RPMI7951 (cell line): ENCODE data around the gene UNCX. TPM values are rescaled to one million over a fixed set of nuclear protein-coding genes. Genes with fewer than 3 reads are reported as not detected.
A peak's percentile ranks its signal among the peaks of the same experiment; 100 is the strongest.

Experiments used
- DNase-seq: peaks from one replicate; pipeline ENCODE4 v3.0.0-alpha.2; 2012; ENCODE audit warnings: low read depth
- total RNA-seq: library from RNA; depleted of rRNA; stranded (reverse); fragments of >200 nt; shearing (Covaris generic); gene quantifications from 2 replicates; pipeline ENCODE4 v1.2.3, GENCODE V29; 2014

UNCX gene
- total RNA-seq, 1 experiment from 2014 or later, result not detected

GRCh38 chr7:1242606-1243289 is 10.1 kb downstream of the UNCX start:
- no peak for DNase-seq

GRCh38 chr7:1243290-1243963 is 10.8 kb downstream of the UNCX start:
- no peak for DNase-seq

DNA sequence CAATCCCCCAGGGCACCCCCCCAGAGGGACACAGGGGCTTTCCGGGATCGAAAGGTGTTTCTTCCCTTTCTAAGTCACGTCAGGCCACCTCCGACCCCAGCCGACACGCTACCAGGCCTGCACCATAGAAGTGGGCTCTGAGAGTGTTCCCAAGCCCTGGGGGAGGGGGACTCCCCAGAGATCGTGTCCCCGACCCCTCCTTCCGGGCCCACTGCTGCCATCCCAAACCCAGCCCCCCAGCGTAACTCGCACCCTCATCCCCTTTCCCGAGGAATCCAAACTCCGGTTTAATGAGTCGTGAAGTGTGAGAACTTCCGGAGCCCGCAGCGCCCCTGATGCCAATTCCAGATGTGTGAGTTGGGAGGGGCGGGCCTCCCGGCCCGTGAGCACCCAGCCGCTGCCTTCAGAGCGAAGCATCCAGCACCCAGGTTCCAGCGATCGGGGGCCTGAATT is 11.3 kb downstream of the UNCX start:
- no peak for DNase-seq

GRCh38 chr7:1244700-1245523 is 12.2 kb downstream of the UNCX start:
- DNase-seq, result no peak

DNA sequence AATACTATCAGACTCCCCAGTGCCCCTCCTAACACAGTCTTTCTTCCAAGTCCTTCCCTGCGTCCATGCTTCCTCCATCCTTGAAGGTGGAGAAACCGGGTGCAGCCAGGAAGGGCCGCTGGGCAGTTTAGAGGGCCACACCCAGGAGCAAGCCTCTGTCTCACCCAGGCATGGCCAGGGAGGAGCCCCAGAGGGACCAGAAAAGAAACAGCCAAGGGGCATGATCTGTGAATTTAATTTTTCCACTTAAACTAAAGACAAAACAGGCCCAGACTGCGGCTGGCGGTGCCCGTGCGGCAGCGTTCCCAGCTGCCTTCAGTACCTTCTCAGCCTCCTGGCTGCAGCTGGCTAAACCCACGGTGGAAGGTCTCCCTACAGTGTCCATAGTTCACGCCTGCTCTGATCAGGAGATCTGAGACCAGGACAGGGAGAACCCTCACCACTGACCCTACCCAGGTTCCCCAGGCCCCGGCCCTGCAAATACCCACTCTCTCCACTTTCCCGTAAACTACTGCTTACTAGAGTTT is 12.9 kb downstream of the UNCX start:
- no peak for DNase-seq

DNA sequence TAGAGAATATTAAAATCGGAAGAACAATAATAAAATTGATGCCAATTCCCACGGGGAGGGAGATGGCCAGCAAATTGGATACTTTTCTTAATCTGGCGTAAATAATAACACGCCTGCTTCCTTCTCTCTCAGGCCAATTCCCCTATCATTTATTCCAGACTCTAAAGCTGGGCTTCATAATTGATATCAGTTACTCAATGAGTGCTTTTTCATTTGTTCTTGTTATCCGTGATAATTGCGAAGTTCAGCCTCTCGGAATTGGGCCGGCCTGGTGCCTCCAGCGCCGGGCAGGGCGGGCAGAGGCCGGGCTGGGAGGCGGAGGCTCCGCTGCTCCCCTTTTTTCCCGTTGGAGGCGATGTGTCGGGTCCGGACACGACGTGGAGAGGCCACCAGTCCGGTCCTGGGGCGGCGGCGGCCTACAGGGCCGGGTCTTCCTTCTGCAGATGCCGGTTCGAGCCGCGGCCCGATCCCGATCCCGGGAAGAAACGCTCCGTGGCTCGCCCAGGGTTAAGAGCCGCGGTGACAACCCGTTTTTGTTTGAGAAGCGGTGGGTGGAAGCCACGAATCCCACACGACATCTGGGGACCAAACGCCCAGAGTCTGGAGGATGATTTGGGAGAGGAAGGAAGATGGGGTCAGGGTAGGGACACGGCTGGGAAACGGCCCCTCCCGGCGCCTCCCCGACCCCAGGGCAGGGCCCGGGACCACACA is 13.6 kb downstream of the UNCX start:
- DNase-seq, result no peak

DNA sequence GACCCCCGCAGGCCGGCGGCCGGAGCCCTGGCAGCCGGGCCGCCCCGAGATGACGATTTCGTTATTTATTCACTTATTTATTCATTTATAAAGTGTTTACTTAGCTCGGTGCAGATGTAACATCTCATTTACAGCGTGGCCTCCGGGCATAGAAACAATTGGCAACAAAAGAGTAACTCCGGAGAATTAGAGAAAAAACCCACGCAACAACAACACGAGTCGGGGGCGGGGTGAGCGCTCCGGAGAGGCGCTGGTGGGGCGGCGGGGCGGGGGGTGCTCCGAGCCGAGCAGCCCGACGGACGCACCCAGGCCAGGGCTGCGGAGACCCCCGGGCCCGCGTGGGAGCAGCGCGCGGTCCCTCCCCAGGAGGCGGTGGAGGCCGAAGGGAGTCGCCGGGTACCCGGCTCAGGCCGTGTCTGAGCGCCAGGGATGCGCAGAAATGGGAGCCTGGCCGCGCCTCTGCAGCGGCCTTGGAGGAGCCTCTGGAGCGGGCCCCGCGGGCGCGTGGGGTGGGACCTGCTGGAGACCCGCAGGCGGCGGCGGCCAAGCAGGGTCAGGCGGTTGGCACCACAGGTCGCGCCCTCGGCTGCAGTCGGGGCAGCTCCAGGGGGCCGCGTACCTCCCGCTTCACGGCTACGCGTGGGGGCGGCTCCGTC is 14.3 kb downstream of the UNCX start:
- DNase-seq, result no peak

- peak; percentile 17 for DNase-seq
Measured at GRCh38 chr7:1247527-1248041, 14.9 kb downstream of the UNCX start.

DNA sequence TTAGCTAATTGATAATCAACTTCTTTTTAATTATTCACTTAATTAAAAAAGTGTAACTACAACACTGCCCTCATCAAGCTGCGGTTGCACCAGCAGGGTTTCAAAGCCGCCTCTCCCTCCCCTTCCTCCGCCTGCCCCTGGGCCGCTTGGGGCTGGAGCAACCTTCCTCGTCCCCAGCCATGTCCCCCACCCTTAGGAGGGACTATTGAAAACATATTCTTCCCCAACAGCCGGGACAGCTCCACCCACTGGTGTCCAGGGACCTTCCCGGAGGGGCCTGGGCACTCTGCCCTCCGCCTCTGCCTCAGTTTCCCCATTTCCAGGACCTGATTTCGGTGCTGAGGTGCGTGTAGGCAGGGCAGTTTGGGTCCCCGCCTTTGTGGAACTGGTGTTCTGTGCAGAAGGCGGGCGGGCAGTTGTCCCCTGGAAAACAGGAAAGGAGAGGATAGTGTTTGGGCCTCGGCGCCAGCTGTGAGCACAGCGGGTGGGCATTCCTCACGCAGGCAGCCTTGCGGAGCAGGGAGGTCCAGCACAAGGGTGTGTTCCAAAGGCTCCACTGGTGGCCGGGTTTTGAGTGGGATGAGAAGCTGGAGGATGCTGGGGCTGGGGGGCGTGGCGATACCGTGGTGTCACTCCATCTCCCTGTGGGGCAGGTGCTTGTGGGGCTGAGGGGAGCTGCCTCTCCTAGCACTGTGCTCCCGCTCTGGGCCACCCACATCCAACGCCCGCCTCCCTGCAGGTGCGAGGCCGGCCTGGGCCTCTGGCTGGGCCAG is 15.7 kb downstream of the UNCX start:
- no peak for DNase-seq

GRCh38 chr7:1248916-1249581 is 16.4 kb downstream of the UNCX start:
- DNase-seq, result no peak

DNA sequence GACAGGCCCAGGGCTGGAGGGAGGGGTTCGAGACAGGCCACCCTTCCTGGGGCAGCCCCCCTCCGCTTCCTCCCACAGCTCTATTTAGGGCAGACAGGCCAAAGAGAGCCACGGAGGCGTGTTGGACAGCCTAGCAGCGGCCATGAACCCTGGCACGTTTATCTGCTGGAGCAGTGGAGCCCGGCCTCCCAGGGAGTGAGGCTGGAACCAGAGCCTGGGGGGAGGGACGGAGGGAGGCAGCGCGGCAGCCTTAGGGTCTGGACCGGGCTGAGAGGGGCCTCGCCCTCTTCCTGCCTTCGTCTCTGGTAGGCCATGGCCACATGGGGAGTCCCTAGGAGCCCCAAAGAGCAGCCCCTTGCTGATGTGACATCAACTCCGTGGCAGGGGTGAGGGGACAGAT is 17.1 kb downstream of the UNCX start:
- no peak for DNase-seq

GRCh38 chr7:1250901-1251300 is 18.2 kb downstream of the UNCX start:
- DNase-seq, result no peak

DNA sequence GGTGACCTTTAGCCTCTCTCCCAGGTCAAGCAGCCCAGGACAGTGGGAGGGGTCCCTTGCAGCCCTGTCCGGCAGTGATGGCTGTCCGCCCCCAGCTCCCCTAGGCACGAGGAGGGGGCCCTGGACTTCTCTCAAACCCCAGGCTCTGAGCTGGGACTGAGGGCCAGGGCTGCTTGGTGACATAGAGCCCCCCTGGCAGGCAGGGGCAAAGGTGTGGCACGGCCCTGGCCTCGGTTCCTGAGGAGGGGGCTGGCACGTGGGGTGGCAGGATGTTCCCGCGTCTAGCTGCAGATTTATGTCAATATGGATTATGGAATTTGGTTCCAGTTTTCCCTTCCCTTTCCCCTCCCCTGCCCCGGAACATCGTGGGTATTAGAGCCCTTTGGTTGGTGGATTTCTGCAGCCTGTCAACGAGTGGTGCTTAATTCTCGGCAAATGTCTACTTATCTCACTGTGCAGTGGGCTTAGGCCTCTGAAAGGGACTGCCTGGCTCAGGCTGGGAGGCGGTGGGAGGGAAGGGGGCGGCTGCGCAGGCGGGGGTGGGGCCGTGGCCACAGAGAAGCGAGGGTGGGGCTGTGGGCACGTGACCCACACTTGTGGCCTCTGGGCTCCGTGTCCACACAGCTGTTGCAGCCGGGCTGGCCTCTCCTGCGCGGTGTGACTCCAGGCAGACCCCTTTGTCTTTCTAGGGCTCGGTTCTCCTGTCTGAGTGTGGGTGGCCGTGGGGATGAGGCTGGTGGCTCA is 19.3 kb downstream of the UNCX start:
- DNase-seq, result no peak

DNA sequence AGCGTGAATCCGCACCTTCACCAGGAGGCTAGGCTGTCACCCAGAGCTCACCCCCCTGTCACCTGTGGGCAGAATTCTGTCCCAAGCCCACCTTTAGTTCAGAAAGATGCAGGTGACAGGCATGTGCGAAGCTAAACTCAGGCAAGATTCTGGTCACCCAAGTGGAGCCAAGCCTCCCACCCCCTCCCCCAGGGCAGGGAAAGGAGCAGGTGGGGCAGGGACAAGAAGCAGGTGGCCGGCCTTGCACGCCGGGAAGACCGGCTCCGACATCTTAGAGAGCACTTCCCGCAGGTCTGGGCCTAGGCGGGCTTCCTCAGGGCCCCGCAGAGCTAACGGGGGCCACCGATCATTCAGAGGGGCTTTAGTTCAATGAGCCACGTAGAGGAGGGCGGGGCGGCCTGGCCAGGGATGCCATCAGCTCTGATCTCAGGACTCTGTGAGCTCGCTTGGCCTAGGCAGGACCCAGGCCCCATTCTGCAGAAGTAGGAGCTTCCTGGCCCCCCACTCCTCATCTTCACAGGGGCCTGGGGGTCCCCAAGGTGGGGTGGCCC is 19.9 kb downstream of the UNCX start:
- no peak for DNase-seq

GRCh38 chr7:1253681-1254181 is 21.1 kb downstream of the UNCX start:
- DNase-seq, result no peak

DNA sequence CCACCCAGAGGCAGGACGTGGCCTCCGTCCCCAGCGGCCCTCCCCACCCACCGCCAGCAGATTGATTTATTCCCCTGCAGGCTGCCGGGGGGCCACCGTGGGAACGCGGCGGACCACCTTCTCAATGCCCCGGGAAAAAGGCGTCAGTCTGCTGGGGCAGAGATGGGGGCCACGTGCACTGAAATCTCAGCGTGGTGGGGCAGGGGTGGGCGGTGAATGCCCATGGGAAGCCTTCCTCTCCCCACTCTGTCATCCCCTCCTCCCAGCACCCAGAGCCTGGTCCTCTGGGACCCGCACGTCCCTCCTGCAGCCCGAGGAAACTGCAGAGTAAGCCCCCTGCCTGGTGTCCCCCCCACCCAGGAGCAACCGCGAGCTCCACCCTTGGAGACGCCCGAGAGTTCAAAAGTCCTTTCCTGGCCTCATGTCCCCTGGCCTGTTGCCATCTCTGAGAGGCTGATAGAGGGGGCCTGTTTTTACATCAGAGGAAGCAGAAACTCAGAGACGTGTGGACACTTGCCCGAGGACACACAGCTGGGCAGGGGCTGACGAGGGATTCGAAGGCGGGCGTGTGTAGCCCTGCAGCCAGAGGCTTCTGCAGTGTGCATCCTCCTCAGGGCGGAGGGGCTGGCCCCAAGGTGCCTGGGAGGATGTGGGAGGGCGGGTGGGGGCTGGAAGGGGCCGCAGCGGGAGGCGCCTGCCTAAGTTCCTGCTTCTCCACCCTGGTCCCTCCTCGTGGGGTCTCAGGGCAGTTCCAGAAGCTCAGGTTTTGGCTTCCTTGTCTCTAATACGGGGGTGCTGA is 21.8 kb downstream of the UNCX start:
- no peak for DNase-seq

DNA sequence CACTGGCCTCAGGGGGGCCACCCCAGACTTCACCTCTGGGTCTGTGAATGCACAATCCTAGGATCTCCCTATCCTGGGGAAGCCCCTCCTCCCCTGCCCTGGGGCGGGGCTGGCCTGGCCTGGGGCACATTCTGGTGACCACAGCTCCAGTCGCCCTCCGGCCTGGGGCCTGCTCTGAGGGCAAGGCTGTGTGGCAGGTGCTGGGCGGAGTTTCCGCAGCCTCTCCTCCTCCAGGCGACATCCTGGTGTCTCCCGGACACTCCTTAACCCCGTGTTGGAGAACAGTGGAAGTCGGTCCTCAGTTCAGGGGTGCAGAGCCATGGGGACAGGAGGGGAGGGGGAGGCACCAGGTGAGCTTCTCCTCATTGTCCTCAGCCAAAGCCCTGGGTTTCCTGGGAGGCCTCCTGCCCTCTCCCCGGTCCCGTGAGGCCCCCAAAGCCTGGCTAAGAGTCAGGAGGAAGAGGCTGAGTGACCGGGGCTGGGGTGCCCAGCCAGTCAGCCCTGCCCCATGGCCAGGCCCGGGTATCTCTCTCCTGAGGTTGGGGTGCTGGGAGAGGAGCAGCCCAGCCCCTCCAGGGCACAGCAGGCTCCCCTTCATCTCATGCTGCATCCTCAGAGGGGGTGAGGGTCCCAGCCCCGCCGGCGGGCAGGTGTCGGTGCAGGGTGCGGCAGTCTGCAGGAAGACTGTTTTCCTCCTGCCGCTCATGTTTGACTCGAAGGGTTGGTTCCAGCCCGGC is 22.6 kb downstream of the UNCX start:
- DNase-seq, result no peak
